GM18507 (cell line): ENCODE data around the gene MAP3K14.
A peak's percentile ranks its signal among the peaks of the same experiment; 100 is the strongest.
"Not testable (repeated sequence)": the region's sequence is repeated elsewhere in the genome, so short reads cannot be mapped to it uniquely, and the experiment has no call there.

ENCODE experiments used
- DNase-seq: peaks from one replicate; pipeline ENCODE4 v3.0.0; 2011; ENCODE audit warnings: low read depth; ENCODE audit not compliant: insufficient read length; ENCODE audit errors: extremely low spot score
- FAIRE-seq: peaks from 2 replicates; lab custom pipeline; 2011; peaks lifted over from hg19 to GRCh38; lab: Jason Lieb, UNC

The MAP3K14 gene

GRCh38 chr17:45306094-45306493, 10.7 kb downstream of the MAP3K14 start:
- FAIRE-seq (no peak), DNase-seq (no peak)

GRCh38 chr17:45305530-45306087, 11.2 kb downstream of the MAP3K14 start:
- no peak for FAIRE-seq
- DNase-seq = no peak

- DNase-seq = no peak
- FAIRE-seq = peak; percentile 97
These were observed 14.1 kb downstream of the MAP3K14 start for GRCh38 chr17:45302649-45303173.

DNA sequence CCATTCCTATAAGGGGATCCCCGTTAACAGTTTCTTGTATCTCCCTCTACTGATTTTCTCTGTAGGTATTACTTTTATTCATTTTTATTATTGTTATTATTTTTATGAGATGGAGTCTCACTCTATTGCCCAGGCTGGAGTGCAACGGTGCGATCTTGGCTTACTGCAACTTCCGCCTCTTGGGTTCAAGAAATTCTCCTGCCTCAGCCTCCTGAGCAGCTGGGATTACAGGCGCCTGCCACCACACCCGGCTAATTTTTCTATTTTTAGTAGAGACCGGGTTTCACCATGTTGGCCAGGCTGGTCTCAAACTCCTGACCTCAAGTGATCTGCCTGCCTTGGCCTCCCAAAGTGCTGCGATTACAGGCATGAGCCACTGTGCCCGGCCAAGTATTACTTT, 14.6 kb downstream of the MAP3K14 start:
- not testable (repeated sequence) for FAIRE-seq, DNase-seq

- DNase-seq (no peak), FAIRE-seq (peak; percentile 68)
These were observed 15.1 kb downstream of the MAP3K14 start for GRCh38 chr17:45301674-45302073.

DNA sequence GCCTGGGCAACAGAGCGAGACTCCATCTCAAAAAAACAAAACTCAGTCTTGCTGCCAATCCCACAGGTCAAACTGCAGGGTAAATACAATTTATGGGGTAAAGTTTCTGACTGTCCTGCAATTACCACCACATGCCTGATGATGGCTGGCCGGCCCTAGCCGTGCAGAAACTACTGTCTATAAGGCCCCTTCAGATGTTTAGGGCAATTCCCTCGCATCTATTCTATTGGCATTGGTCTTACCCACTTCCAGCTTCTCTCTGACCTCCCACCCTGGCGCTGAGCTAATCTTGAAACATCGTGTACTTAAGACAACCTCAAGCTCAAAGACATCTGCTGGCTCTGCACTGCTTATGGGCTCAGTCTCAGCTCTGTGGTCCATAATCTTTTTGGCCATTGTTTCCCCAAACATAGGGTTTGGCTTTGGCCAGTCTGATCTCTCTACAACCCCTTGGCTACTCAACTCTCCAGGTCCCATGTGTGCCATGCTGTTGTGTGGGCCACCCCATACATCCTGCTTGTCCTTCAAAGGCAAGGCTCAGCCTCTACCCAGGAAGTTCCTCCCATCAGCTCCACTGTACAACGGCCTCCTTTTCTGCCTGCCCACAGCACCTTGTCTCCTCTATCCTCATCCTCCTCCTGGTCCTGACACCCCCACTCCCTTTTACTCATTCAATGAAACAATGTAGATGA, 16.6 kb downstream of the MAP3K14 start:
- FAIRE-seq (no peak), DNase-seq (no peak)

DNA sequence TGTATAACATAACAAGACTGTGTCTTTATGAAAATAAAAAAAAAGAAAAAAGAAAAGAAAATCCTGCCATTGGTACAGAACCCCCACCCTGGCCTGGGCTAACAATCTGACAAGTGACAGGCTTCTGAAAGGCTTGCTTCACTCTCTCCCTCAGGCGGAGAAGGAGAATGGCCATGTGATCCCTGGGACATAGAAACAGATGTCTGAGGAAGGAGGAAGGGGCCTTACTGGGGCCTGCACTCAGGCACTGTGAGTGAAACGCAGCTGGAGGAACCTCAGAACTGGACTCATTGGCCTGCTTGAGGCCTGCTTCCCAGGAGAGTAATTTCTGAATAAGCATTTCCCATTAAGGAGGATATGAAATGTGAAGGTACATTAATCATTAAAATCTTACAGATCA, 17.5 kb downstream of the MAP3K14 start:
- DNase-seq (no peak), FAIRE-seq (peak; percentile 82)

GRCh38 chr17:45298546-45299285, 18.1 kb downstream of the MAP3K14 start:
- FAIRE-seq (peak; percentile 74), DNase-seq (no peak)

- FAIRE-seq (no peak), DNase-seq (no peak)
These were observed 20.0 kb downstream of the MAP3K14 start for GRCh38 chr17:45296833-45297124.

DNA sequence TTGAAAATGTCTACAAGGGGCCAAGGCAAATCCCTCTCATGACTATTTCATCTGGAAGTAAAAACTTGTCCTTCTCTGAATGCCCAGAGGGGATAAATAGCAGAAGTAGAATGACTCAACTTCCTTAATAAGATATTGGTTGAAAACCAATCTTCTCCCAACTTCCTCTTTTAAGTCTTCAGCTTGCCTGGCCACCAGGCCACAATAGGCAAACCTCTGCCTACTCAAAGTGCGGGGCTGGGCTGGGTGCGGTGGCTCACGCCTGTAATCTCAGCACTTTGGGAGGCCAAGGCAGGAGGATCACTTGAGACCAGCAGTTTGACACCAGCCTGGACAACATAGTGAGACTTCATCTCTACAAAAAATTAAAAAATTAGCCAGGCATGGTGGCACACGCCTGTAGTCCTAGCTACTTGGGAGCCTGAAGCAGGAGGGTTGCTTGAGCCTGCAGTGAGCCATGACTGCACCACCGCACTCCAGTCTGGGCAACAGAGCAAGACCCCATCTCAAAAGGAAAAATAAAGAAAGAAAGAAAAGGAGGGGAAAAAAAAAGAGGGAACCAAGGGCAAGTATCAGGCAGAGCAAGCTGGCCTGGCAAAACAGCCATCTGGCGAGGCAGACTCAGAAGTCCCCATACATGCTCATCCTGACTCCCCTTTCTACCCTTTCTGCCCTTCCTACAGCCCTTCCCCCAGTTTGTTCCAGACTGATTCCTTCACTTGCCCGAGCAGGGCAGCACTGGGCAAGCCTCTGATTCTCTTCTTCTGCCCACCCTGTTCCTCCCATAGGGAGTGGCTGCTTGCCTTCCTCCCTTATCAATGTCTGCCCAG, 20.6 kb downstream of the MAP3K14 start:
- no peak for DNase-seq

GRCh38 chr17:45294506-45294905, 22.3 kb downstream of the MAP3K14 start:
- FAIRE-seq (no peak), DNase-seq (no peak)

More for the DNA sequence above, 20.6 kb downstream of the MAP3K14 start:
- FAIRE-seq = peak; percentile 88

DNA sequence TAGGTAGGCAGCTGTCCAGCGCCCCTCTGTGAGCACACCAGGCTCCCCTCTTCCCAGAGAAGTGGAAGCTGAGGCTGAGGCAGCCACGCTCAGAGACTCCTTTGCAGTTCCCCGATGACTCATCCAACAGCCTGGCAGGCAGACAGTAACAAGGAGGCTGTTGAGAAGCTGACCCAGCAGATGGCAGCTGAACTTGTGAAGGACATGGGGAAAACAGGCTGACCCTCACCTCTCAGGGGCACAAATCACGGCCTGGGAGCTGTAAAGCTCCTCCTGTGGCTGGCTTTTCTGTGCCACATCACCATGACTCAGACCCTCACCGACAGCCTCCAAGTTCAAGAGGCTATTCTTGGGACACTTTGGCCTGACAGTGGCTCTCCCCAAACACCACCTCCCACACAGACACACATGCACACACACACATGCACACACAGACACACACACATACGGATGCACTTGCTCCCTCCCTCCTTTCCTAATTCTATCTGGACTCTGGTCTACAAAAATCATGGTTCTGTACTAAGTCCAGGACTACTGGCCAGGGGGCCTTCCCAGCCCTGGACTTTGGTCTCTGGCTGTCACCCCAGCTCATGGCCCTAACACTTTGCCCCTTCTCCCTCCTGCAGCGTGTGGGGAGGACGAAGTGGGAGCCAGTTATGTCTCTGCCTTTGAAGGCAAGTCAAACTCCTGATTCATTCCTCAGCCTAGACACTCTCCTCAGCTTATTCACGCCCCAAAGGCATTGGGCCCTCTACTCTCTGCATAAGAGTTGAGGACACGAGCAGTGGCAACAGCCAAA, 23.2 kb downstream of the MAP3K14 start:
- no peak for DNase-seq

GRCh38 chr17:45292696-45293412, 24.0 kb downstream of the MAP3K14 start:
- no peak for DNase-seq
- no peak for FAIRE-seq

More for the DNA sequence above, 23.2 kb downstream of the MAP3K14 start:
- FAIRE-seq = peak; percentile 75

- no peak for DNase-seq
- FAIRE-seq = peak; percentile 73
These were observed 25.5 kb downstream of the MAP3K14 start for GRCh38 chr17:45291171-45291805.

GRCh38 chr17:45290269-45290765, 26.5 kb downstream of the MAP3K14 start:
- DNase-seq (no peak), FAIRE-seq (no peak)

- FAIRE-seq = no peak
- DNase-seq = no peak
These were observed 27.2 kb downstream of the MAP3K14 start for GRCh38 chr17:45289301-45290268.

DNA sequence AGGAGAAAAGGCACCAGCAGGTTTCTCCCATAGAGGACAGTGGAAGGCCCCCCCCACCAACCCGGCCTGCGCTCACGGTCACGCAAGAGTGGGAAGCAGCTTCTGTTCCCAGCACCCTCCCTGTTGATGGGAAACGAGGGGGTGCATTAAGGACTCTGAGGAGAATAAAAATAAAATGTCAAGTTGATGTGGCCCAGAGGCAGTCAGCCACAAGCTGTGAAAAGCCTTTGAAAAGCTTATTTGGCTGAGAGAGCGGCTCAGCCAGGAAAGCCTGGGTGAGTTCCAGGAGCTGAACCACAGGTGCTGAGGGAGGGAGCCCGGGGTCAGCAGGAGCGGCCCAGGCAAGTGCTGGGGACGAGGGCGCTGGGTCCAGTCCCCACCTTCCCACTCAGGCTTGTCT, 28.0 kb downstream of the MAP3K14 start:
- DNase-seq = no peak

More for the DNA sequence above, 28.0 kb downstream of the MAP3K14 start:
- no peak for FAIRE-seq
